CD4-positive, alpha-beta T cell treated with Interleukin-17A for 1 hour (primary cell): Measurements from ENCODE around the gene FRG2C.
"Not testable (repeated sequence)": the region's sequence is repeated elsewhere in the genome, so short reads cannot be mapped to it uniquely, and the experiment has no call there.

Experiments used
- DNase-seq: peaks from one replicate; pipeline ENCODE4 v3.0.0-alpha.2; 2020

FRG2C gene

DNA sequence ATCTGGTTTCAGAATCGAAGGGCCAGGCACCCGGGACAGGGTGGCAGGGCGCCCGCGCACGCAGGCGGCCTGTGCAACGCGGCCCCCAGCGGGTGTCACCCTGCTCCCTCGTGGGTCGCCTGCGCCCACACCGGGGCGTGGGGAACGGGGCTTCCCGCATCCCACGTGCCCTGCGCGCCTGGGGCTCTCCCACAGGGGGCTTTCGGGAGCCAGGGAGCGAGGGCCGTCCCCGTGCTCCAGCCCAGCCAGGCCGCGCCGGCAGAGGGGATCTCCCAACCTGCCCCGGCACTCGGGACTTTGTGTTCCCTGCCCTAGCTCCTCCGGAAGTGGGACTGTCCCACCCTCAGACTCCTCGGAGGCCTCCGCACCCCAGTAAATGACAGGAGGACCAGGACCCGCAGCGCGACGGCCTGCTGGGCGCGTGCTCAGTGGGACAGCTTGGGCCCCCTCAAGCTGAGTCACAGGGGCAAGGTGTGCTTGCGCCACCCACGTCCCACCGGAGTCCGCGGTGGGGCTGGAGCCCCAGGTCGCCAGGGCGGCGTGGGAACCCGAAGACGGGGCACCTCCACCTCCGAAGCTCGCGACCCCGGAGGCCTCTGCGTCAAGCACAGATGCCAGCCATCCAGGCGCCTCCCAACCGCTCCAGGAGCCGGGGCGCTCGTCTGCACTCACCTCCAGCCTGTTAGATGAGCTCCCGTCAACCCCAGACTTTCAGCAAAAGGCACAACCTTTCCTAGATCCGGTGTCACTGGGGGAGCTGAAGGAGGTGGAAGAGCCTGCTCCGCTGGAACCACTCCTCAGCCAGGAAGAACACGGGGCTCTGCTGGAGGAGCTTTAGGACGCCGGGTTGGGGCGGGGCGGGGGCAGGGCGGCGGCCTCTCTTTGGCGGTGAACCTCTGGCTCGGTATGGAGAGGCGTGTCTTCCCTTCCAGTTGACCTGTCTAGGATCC, 5.5 kb downstream of the FRG2C start:
- DNase-seq = not testable (repeated sequence)

- not testable (repeated sequence) for DNase-seq
These were observed 6.5 kb downstream of the FRG2C start for GRCh38 chr3:75670298-75671286.

DNA sequence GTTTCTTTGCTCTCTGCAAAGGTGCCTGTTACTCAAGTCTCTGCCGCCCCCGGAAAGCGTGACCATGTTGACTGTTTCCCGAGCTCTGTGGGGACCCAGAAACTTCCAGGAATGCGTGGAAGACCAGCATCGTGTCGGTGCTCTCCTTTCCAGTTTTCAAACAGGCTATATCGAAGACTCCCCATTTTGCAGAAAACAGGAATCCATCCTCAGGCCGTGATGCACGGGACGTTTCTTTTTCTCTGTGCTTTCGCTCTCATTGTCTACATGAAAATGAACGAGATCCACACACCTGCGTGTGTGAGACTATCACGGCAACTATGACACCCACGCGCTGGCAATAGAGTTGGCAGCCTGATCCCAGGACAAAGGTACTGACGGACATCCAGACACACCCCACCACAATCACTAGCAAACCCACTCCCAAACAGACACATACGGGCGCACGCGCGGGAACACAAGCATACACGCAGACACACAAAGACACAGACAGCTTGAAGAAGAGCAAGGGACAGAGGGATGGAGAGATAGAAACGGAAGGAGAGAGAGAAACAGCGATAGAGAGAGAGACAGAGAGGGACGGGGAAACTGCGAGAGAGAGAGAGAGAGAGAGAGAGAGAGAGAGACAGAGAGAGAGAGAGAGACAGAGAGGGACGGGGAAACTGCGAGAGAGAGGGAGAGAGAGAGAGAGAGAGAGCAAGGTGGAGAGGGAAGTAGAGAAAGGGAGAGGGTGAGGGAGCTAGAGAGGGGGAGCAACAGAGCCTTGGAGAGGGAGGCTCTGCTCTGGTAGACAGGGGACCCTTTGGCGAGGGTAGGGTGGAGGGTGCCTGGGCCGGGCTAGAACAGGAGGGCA, 7.4 kb downstream of the FRG2C start:
- not testable (repeated sequence) for DNase-seq

GRCh38 chr3:75672140-75672775, 8.1 kb downstream of the FRG2C start:
- not testable (repeated sequence) for DNase-seq

DNA sequence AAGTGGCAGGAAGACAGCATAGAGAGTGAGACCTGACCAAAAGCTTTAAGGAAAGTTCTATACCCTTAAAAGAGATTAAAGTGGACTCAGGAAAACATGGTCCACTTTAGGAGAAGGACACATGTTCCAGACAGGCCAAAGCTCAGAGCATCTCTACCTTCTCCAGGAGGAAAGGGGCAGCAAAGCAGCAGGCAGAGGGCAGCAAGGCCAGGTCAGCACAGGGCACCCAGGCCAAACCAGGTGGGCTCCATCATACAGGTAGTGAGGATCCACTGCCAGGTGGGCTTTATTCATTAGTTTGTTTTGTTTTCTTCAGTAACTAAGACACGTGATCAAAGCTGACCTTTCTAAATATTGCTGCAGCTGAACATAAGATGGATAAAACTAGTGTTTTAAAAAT, 19.8 kb downstream of the FRG2C start:
- not testable (repeated sequence) for DNase-seq

- DNase-seq = no peak
These were observed 23.2 kb downstream of the FRG2C start for GRCh38 chr3:75687323-75687722.

GRCh38 chr3:75692061-75692460, 27.9 kb downstream of the FRG2C start:
- no peak for DNase-seq
